GM23338 (cell line): ENCODE measurements around the gene FECH. TPM values are rescaled to one million over a fixed set of nuclear protein-coding genes. Genes with fewer than 3 reads are reported as not detected.

Source experiments
- ATAC-seq: fragments of 200-7000 bp; cut with Tn5 transposase; 3 replicates; pipeline ENCODE4 v1.9.1; 2020
- DNase-seq: peaks from one replicate; pipeline ENCODE4 v3.0.0-alpha.2; 2015; ENCODE audit warnings: low spot score
- H2AFZ ChIP-seq: fragments of 200-600 bp; sonication (generic); 2 replicates; pipeline ENCODE4 v1.8.0; 2016; ENCODE audit warnings: antibody characterized with exemption, mild to moderate bottlenecking, moderate library complexity
- H3F3A ChIP-seq: fragments of 200-600 bp; sonication (generic); replicated peaks from 2 replicates; pipeline ENCODE4 v1.8.0; 2017; ENCODE audit warnings: antibody characterized with exemption, mixed run types, low read depth
- H3K27ac ChIP-seq: fragments of 200-600 bp; sonication (generic); 2 replicates; pipeline ENCODE4 v1.6.1; 2016; ENCODE audit warnings: low read depth
- H3K27me3 ChIP-seq: fragments of 200-600 bp; sonication (generic); 2 replicates; pipeline ENCODE4 v1.8.0; 2016; ENCODE audit warnings: mild to moderate bottlenecking, mixed run types, moderate library complexity; ENCODE audit not compliant: insufficient read depth
- H3K36me3 ChIP-seq: fragments of 200-600 bp; sonication (generic); 2 replicates; pipeline ENCODE4 v1.8.0; 2016; ENCODE audit warnings: mild to moderate bottlenecking; ENCODE audit not compliant: insufficient read depth
- H3K4me1 ChIP-seq: fragments of 200-600 bp; sonication (generic); 2 replicates; pipeline ENCODE4 v1.8.0; 2016; ENCODE audit warnings: mild to moderate bottlenecking, moderate library complexity; ENCODE audit not compliant: insufficient read depth
- H3K4me2 ChIP-seq: fragments of 200-600 bp; sonication (generic); 2 replicates; pipeline ENCODE4 v1.7.1; 2017; ENCODE audit warnings: mixed run types
- H3K4me3 ChIP-seq: fragments of 200-600 bp; sonication (generic); 2 replicates; pipeline ENCODE4 v1.6.1; 2016; ENCODE audit warnings: mixed run types
- H3K79me2 ChIP-seq: fragments of 200-600 bp; sonication (generic); replicated peaks from 2 replicates; pipeline ENCODE4 v1.8.0; 2017; ENCODE audit warnings: mild to moderate bottlenecking; ENCODE audit not compliant: insufficient read depth
- H3K9me2 ChIP-seq: fragments of 200-600 bp; sonication (generic); 2 replicates; pipeline ENCODE4 v1.8.0; 2017; ENCODE audit not compliant: insufficient read depth
- H4K20me1 ChIP-seq: fragments of 200-600 bp; sonication (generic); replicated peaks from 2 replicates; pipeline ENCODE4 v1.8.0; 2017; ENCODE audit warnings: mild to moderate bottlenecking; ENCODE audit not compliant: insufficient read depth
- H3K27ac Mint-ChIP-seq: 2 replicates; pipeline ENCODE4 v1.8.0; 2020; ENCODE audit warnings: inconsistent platforms, mild to moderate bottlenecking, moderate library complexity, mixed read lengths
- H3K27me3 Mint-ChIP-seq: 3 replicates; pipeline ENCODE4 v1.8.0; 2022; ENCODE audit warnings: low read depth, mild to moderate bottlenecking, moderate library complexity, mixed read lengths, inconsistent platforms; ENCODE audit not compliant: insufficient read depth, poor library complexity
- H3K36me3 Mint-ChIP-seq: 3 replicates; pipeline ENCODE4 v1.8.0; 2021; ENCODE audit warnings: low read depth, mild to moderate bottlenecking, inconsistent platforms, moderate library complexity, mixed read lengths
- H3K4me1 Mint-ChIP-seq: 3 replicates; pipeline ENCODE4 v1.8.0; 2020; ENCODE audit warnings: mild to moderate bottlenecking, inconsistent platforms, mixed read lengths
- H3K4me3 Mint-ChIP-seq: 3 replicates; pipeline ENCODE4 v1.8.0; 2021; ENCODE audit warnings: moderate library complexity, mild to moderate bottlenecking, inconsistent platforms, mixed read lengths
- H3K9me3 Mint-ChIP-seq: 3 replicates; pipeline ENCODE4 v1.8.0; 2020; ENCODE audit warnings: moderate library complexity, mild to moderate bottlenecking, inconsistent platforms, mixed read lengths
- CREB1 ChIP-seq: fragments of 250-450 bp; sonication (Bioruptor Pico); IDR thresholded peaks from 2 replicates; pipeline ENCODE4 v1.5.0; 2020; ENCODE audit warnings: low read depth, mild to moderate bottlenecking, moderate library complexity
- EZH2 ChIP-seq: fragments of 200-600 bp; sonication (generic); IDR thresholded peaks from one replicate; pipeline ENCODE4 v1.8.0; 2017; ENCODE audit warnings: antibody characterized with exemption, mild to moderate bottlenecking, low read depth; ENCODE audit not compliant: unreplicated experiment
- EZH2phosphoT487 ChIP-seq: fragments of 200-600 bp; sonication (generic); IDR thresholded peaks from one replicate; pipeline ENCODE4 v1.8.1; 2018; ENCODE audit warnings: antibody characterized with exemption; ENCODE audit not compliant: unreplicated experiment
- JUNB ChIP-seq: IDR thresholded peaks from one replicate; pipeline ENCODE4 v1.6.1; 2016; ENCODE audit warnings: antibody characterized with exemption; ENCODE audit not compliant: unreplicated experiment
- NANOG ChIP-seq: IDR thresholded peaks from 2 replicates; pipeline ENCODE4 v1.6.1; 2016; ENCODE audit warnings: antibody characterized with exemption, borderline replicate concordance
- POLR2AphosphoS5 ChIP-seq: IDR thresholded peaks from 2 replicates; pipeline ENCODE4 v1.6.1; 2016; ENCODE audit warnings: antibody characterized with exemption, low read depth
- STAT1 ChIP-seq: IDR thresholded peaks from one replicate; pipeline ENCODE4 v1.6.1; 2016; ENCODE audit warnings: antibody characterized with exemption; ENCODE audit not compliant: unreplicated experiment
- ZNF114 ChIP-seq: fragments of 250-450 bp; sonication (Bioruptor Pico); IDR thresholded peaks from 2 replicates; pipeline ENCODE4 v1.5.0; 2020; ENCODE audit warnings: mild to moderate bottlenecking, moderate library complexity
- ZNF331 ChIP-seq: fragments of 250-450 bp; sonication (Bioruptor Pico); IDR thresholded peaks from 2 replicates; pipeline ENCODE4 v1.5.0; 2020; ENCODE audit warnings: low read depth, mild to moderate bottlenecking, moderate library complexity
- polyA plus RNA-seq: library from polyadenylated mRNA; unstranded; fragments of >200 nt; fragmentation: Nextera tagmentation; extraction: Ambion mirVana; gene quantifications from 2 replicates; pipeline ENCODE4 v1.2.1, GENCODE V29; 2016
- total RNA-seq: library from RNA; depleted of rRNA; stranded (reverse); fragments of >200 nt; shearing (Covaris generic); gene quantifications from 2 replicates; pipeline ENCODE4 v1.2.3, GENCODE V29; 2014
- TF ChIP-seq, protein P1 (sequence below), 2 experiments: fragments of 200-600 bp in 1 of 2; sonication (generic) in 1 of 2; conservative IDR thresholded peaks; 2 replicates each; pipeline versions ENCODE4 v1.5.1 to v1.6.1; 2016 to 2017; ENCODE audit warnings: antibody characterized with exemption in 2 of 2, low read depth in 2 of 2, mild to moderate bottlenecking in 2 of 2, moderate library complexity in 1 of 2
- TF ChIP-seq, protein P2 (sequence below): IDR thresholded peaks from 2 replicates; pipeline ENCODE4 v1.6.1; 2016; ENCODE audit warnings: antibody characterized with exemption
- TF ChIP-seq, protein P3 (sequence below): IDR thresholded peaks from one replicate; pipeline ENCODE4 v1.6.1; 2018; ENCODE audit warnings: antibody characterized with exemption; ENCODE audit not compliant: unreplicated experiment

Gene FECH
- total and polyA plus RNA-seq, 2 experiments from 2014 or later, result 5.8 to 35.5 TPM

DNA sequence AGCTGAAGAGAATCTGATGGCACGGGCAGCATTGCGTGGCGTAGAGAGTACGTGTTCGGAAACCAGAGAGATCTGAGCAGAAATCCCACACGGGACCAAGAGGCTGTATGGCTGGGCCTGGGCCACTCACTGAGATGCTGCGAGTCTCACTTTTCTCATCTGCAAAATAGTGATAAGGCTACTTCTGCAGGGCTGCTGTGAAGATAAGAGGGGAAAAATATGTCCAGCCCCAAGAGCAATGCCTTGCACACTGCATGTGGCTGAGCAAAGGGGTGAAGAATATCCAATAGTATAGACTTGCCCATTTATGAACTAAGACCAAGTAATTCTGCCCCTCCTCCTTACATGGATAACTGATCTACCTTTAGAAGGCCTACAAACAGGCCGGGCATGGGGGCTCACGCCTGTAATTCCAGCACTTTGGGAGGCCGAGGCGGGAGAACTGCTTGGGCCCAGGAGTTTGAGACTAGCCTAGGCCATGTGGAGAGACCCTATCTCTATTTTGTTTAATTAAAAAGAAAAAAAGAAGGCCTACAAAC is 3.1 kb downstream of the FECH start (continued):
- TF ChIP-seq, protein P1, sequence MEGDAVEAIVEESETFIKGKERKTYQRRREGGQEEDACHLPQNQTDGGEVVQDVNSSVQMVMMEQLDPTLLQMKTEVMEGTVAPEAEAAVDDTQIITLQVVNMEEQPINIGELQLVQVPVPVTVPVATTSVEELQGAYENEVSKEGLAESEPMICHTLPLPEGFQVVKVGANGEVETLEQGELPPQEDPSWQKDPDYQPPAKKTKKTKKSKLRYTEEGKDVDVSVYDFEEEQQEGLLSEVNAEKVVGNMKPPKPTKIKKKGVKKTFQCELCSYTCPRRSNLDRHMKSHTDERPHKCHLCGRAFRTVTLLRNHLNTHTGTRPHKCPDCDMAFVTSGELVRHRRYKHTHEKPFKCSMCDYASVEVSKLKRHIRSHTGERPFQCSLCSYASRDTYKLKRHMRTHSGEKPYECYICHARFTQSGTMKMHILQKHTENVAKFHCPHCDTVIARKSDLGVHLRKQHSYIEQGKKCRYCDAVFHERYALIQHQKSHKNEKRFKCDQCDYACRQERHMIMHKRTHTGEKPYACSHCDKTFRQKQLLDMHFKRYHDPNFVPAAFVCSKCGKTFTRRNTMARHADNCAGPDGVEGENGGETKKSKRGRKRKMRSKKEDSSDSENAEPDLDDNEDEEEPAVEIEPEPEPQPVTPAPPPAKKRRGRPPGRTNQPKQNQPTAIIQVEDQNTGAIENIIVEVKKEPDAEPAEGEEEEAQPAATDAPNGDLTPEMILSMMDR (conservative IDR thresholded peaks at IDR 0.05; ENCODE audit: low read depth in 2 of 2), result no peak
- TF ChIP-seq POLR2AphosphoS5 (no peak), ZNF114 (CRISPR knock-in tag) (no peak), STAT1 (no peak), ZNF331 (no peak), NANOG (no peak), EZH2 (no peak), JUNB (no peak)
- TF ChIP-seq, protein P2, sequence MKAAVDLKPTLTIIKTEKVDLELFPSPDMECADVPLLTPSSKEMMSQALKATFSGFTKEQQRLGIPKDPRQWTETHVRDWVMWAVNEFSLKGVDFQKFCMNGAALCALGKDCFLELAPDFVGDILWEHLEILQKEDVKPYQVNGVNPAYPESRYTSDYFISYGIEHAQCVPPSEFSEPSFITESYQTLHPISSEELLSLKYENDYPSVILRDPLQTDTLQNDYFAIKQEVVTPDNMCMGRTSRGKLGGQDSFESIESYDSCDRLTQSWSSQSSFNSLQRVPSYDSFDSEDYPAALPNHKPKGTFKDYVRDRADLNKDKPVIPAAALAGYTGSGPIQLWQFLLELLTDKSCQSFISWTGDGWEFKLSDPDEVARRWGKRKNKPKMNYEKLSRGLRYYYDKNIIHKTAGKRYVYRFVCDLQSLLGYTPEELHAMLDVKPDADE, result no peak

DNA sequence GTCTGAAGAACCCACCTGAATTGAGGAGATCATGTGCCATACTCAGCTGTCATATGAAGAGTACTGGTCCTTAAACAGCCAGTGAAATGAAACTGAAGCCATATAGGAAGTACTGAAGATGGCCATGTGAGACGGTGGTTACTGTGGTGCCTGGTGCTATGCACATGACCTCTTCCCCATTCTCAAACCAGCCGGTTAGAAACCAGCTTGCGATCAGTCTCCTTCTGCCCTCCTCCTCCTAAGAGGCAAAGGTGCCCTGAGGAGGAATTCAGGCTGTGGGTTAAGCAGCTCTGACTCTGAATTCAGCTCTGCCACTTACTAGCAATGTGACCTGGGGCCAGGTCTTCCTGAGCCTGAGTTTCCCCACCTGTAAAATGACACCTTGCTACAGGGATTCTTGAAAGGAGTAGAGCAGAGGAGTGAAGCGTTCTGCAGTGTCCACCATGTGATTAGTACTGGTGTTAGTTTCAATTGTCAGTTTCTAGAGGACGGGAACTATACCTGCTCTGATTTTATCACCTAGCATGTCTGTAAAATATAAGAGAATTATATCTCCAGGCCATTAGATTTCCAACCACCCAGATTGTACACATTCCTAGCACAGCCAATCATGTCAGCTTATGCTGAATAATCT is 5.1 kb downstream of the FECH start:
- no peak overlapping the region for H3K27ac ChIP-seq
- DNase-seq, result no peak
- no peak overlapping the region for H3K4me2 ChIP-seq
- peaks cover 14% of the 10 kb centered on the region; the same call in 2 of the 3 replicates for H3K4me1 Mint-ChIP-seq
- H3K27ac Mint-ChIP-seq, result no peak overlapping the region
- no peak overlapping the region for H3K4me3 Mint-ChIP-seq
- no peak overlapping the region for H3K4me3 ChIP-seq
- H3K36me3 Mint-ChIP-seq, result peaks cover 8% of the 10 kb centered on the region; the same call in 2 of the 3 replicates
- H3K9me3 Mint-ChIP-seq, result no peaks in the 10 kb centered on the region
- H3K9me2 ChIP-seq, result no peaks in the 10 kb centered on the region
- peaks cover 7% of the 10 kb centered on the region for H3K36me3 ChIP-seq
- H3K27me3 Mint-ChIP-seq, result no peaks in the 10 kb centered on the region
- H3F3A ChIP-seq, result no peaks in the 10 kb centered on the region
- H2AFZ ChIP-seq, result no peak overlapping the region
- H3K4me1 ChIP-seq, result peaks cover 7% of the 10 kb centered on the region; the same call in 1 of the 2 replicates
- no peaks in the 10 kb centered on the region for H3K27me3 ChIP-seq
- no peaks in the 10 kb centered on the region for H3K79me2 ChIP-seq
- peak; percentile 14; the same call in 2 of the 3 replicates for ATAC-seq
- peaks cover 4% of the 10 kb centered on the region; the same call in 1 of the 2 replicates for H4K20me1 ChIP-seq
- TF ChIP-seq, protein P3, sequence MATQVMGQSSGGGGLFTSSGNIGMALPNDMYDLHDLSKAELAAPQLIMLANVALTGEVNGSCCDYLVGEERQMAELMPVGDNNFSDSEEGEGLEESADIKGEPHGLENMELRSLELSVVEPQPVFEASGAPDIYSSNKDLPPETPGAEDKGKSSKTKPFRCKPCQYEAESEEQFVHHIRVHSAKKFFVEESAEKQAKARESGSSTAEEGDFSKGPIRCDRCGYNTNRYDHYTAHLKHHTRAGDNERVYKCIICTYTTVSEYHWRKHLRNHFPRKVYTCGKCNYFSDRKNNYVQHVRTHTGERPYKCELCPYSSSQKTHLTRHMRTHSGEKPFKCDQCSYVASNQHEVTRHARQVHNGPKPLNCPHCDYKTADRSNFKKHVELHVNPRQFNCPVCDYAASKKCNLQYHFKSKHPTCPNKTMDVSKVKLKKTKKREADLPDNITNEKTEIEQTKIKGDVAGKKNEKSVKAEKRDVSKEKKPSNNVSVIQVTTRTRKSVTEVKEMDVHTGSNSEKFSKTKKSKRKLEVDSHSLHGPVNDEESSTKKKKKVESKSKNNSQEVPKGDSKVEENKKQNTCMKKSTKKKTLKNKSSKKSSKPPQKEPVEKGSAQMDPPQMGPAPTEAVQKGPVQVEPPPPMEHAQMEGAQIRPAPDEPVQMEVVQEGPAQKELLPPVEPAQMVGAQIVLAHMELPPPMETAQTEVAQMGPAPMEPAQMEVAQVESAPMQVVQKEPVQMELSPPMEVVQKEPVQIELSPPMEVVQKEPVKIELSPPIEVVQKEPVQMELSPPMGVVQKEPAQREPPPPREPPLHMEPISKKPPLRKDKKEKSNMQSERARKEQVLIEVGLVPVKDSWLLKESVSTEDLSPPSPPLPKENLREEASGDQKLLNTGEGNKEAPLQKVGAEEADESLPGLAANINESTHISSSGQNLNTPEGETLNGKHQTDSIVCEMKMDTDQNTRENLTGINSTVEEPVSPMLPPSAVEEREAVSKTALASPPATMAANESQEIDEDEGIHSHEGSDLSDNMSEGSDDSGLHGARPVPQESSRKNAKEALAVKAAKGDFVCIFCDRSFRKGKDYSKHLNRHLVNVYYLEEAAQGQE, result no peak
- TF ChIP-seq STAT1 (no peak), CREB1 (CRISPR knock-in tag) (no peak), ZNF114 (CRISPR knock-in tag) (no peak), NANOG (no peak), JUNB (no peak), EZH2phosphoT487 (no peak), ZNF331 (no peak), POLR2AphosphoS5 (no peak)
- TF ChIP-seq, protein P2, result no peak
